Heart left ventricle (tissue), 16 donors: Measurements from ENCODE around the gene VMAC. TPM values are rescaled to one million over a fixed set of nuclear protein-coding genes. Genes with fewer than 3 reads are reported as not detected.

Source experiments
- ATAC-seq, 4 donors: fragments of 200-7000 bp; cut with Tn5 transposase; one replicate each; pipeline ENCODE4 v1.9.1; 2020 to 2022; ENCODE audit warnings: moderate library complexity in 4 of 4, mild to moderate bottlenecking in 3 of 4, moderate number of reproducible peaks in 1 of 4
- DNase-seq, 5 donors: peaks; one replicate each; pipeline ENCODE4 v3.0.0-alpha.2; 2020
- H3K27ac ChIP-seq, 12 donors: fragments of 200-600 bp; sonication (generic) in 4 of 12; one replicate each; pipeline versions ENCODE4 v1.5.0 to v1.8.0; 2016 to 2022; ENCODE audit warnings: mild to moderate bottlenecking in 2 of 12
- H3K27me3 ChIP-seq, 9 donors: fragments of 200-600 bp; sonication (generic) in 2 of 9; one replicate each; pipeline versions ENCODE4 v1.5.1 to v1.8.0; 2016 to 2022; ENCODE audit warnings: mild to moderate bottlenecking in 3 of 9
- H3K36me3 ChIP-seq, 9 donors: fragments of 200-600 bp; sonication (generic) in 2 of 9; one replicate each; pipeline versions ENCODE4 v1.5.0 to v1.8.0; 2018 to 2022; ENCODE audit warnings: mild to moderate bottlenecking in 2 of 9
- H3K4me1 ChIP-seq, 12 donors: fragments of 200-600 bp; sonication (generic) in 4 of 12; one replicate each; pipeline versions ENCODE4 v1.5.0 to v1.8.0; 2016 to 2022; ENCODE audit warnings: mild to moderate bottlenecking in 3 of 12
- H3K4me3 ChIP-seq, 12 donors: fragments of 200-600 bp; sonication (generic) in 4 of 12; one replicate each; pipeline versions ENCODE4 v1.5.0 to v1.8.0; 2017 to 2022; ENCODE audit warnings: mild to moderate bottlenecking in 9 of 12, moderate library complexity in 4 of 12
- H3K9me3 ChIP-seq, 12 donors: fragments of 200-600 bp; sonication (generic) in 4 of 12; one replicate each; pipeline versions ENCODE4 v1.5.0 to v1.8.0; 2016 to 2022; ENCODE audit warnings: mild to moderate bottlenecking in 1 of 12
- POLR2A ChIP-seq, 2 donors: fragments of 450-650 bp; IDR thresholded peaks; one replicate each; pipeline ENCODE4 v1.6.1; 2017; ENCODE audit warnings: antibody characterized with exemption in 2 of 2, mild to moderate bottlenecking in 2 of 2, moderate library complexity in 2 of 2
- WGBS, 4 donors: extraction: QIAGEN DNeasy Blood & Tissue Kit in 2 of 4; methylation state at CpG; one replicate each; pipeline versions ENCODE4 v1.1.5 to v1.1.7; 2013 to 2018; 5-methylcytosine and 5-hydroxymethylcytosine counted together
- intact Hi-C, 10 donors: fragments of 100-400 bp; cut with DNase I; formaldehyde crosslinking; loops; one replicate each; pipeline versions ENCODE4 v1.11.1 to v1.14.2; 2022
- polyA plus RNA-seq, 2 donors: library from polyadenylated mRNA; stranded (reverse); fragments of 200-250 nt; gene quantifications; one replicate each; pipeline ENCODE4 v1.2.3, GENCODE V29; 2013
- total RNA-seq, 9 donors: library from RNA; depleted of rRNA in 2 of 9; stranded (reverse); fragments of >200 nt in 2 of 9; fragmentation: NEBNext Ultra II Directional in 3 of 9; extraction: Animal tissue kit (Norgen Biotek cat#: 25700) in 3 of 9; gene quantifications; one replicate each; pipeline versions ENCODE4 v1.1.0 to v1.2.4, GENCODE V29; 2016 to 2023
- TF ChIP-seq, protein P1 (sequence below), 12 donors: fragments of 200-600 bp; sonication (generic) in 4 of 12; IDR thresholded peaks; one replicate each; pipeline versions ENCODE4 v1.5.0 to v1.8.0; 2018 to 2022; ENCODE audit warnings: antibody characterized with exemption in 12 of 12, mild to moderate bottlenecking in 5 of 12
- donor health status: ischemic (EF 13 %, LVEDD 7.1; RV severe dilation, severe dysfunction).
- donor health status: healthy with polysubstance abuse.
- donor health status: DM: no; HTN: yes; CAD: no.
- donor health status: DM: no; HTN: no; CAD: no.
- donor health status: ischemic (EF 25% LVEDD 6.9; RV normal size, moderate dysfunction).
- donor health status: ischemic (EF 25% LVEDD 5.7; RV mildly dilated, moderate dysfunction).
- donor health status: healthy.
- donor health status: DM: yes; HTN: yes; CAD: no.
- donor health status: ischemic (EF 35%, LVEDD 5.7; RV mildly dilated, moderate dysfunction).
- donor health status: nonischemic (EF 11% LVEDD 7.7; RV severe dilation, severe dysfunction).
- donor health status: DM: yes; HTN: yes; CAD: no.
- donor health status: PGD.
- donor health status: ischemic (EF 29% LVEDD 5.4; RV normal size, mild dysfunction).
- donor health status: nonischemic (EF 23%, LVEDD 6.1; RV moderate dilation, normal function).

The VMAC gene
- total and polyA plus RNA-seq, 11 donors: 1.3 to 3.9 (median 2.3) TPM

DNA sequence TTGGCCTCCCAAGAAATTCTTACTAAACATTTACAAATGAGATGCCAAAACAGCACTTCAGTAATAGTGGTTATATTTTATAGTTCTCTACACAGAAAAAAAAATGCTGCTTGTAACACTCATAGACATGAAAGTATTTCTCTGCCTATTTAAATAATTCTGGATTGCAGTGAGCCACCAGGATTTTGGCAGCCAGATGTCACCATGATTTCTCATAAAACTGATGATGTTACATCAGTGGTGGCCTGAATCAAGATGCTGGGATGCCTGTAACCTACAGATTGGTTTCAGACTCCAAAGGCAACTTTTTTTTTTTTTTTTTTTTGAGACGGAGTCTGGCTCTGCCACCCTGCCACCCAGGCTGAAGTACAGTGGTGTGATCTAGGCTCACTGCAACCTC, 6.7 kb downstream of the VMAC start:
- WGBS, 4 donors: 89 to 100% (median 92%) methylated on average over 1 of the region's 1 CpG

DNA sequence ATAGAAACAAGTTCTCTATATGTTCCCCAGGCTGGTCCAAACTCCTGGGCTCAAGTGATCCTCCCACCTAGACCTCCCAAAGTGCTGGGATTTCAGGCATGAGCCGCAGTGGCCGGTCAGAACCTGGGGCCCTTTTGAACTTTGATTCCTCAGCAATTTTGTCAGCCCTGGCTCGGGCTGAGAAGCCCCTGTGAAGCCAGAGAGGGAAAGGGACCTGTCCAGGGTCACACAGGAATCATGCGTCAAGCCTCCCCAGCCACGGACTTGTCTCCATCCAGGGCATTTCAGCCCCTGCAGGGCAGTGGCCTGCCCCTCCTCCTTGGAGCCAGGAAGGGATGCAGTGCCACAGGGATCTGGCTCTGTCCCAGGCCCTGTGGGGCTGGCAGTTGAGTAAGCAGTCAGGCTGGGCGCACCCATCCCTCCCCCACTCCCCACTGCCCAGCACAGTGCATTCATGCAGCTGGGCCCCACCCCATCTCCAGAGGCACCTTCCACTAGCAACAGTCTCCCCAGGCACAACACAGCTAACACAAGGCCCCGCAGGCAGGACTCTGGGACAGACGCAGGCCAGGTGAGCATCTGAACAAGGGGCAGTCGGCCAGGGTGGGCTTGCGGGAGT, 9.2 kb downstream of the VMAC start, which contains the start of gene CAPS:
TSS of gene CAPS (plus strand) at position 516 of the 619 bp plus-strand sequence. CDS start 153 bp downstream, outside the sequence.
- H3K4me1 ChIP-seq: peaks cover 0 to 32% (median 14%) of the 10 kb centered on the region in 12 donors
- H3K27ac ChIP-seq: peak within 1 kb of the TSS in 4 of 12 donors; percentile 29 to 60 (median 52)
- DNase-seq (peak in 3 of 5 donors; percentile 54 to 78 (median 74)), ATAC-seq (peak; percentile 56 to 79 (median 78))
- no peaks in the 10 kb centered on the region for H3K27me3 ChIP-seq
- peaks cover 0 to 65% (median 47%) of the 10 kb centered on the region in 9 donors for H3K36me3 ChIP-seq
- no peaks in the 10 kb centered on the region for H3K9me3 ChIP-seq
- intact Hi-C loops: no loop called here
- no peak within 1 kb of the TSS for H3K4me3 ChIP-seq
- TF ChIP-seq, protein P1, sequence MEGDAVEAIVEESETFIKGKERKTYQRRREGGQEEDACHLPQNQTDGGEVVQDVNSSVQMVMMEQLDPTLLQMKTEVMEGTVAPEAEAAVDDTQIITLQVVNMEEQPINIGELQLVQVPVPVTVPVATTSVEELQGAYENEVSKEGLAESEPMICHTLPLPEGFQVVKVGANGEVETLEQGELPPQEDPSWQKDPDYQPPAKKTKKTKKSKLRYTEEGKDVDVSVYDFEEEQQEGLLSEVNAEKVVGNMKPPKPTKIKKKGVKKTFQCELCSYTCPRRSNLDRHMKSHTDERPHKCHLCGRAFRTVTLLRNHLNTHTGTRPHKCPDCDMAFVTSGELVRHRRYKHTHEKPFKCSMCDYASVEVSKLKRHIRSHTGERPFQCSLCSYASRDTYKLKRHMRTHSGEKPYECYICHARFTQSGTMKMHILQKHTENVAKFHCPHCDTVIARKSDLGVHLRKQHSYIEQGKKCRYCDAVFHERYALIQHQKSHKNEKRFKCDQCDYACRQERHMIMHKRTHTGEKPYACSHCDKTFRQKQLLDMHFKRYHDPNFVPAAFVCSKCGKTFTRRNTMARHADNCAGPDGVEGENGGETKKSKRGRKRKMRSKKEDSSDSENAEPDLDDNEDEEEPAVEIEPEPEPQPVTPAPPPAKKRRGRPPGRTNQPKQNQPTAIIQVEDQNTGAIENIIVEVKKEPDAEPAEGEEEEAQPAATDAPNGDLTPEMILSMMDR (IDR thresholded peaks at IDR 0.05): no peak
- no peak for TF ChIP-seq POLR2A (IDR thresholded peaks at IDR 0.05)
- 64 to 86% (median 80%) methylated on average over 4 to 10 of the region's 10 CpGs for WGBS, 4 donors

More for the DNA sequence above, 6.7 kb downstream of the VMAC start:
- no peak overlapping the region for H3K27ac ChIP-seq
- DNase-seq (no peak), ATAC-seq (no peak)
- no peak overlapping the region for H3K4me3 ChIP-seq
- H3K4me1 ChIP-seq: peaks cover 0 to 27% (median 12%) of the 10 kb centered on the region in 12 donors
- H3K9me3 ChIP-seq: no peaks in the 10 kb centered on the region
- no peaks in the 10 kb centered on the region for H3K27me3 ChIP-seq
- peaks cover 0 to 43% (median 26%) of the 10 kb centered on the region in 9 donors for H3K36me3 ChIP-seq
- TF ChIP-seq, protein P1 (IDR thresholded peaks at IDR 0.05): no peak
- no peak for TF ChIP-seq POLR2A (IDR thresholded peaks at IDR 0.05)
- intact Hi-C loops: no loop called here

DNA sequence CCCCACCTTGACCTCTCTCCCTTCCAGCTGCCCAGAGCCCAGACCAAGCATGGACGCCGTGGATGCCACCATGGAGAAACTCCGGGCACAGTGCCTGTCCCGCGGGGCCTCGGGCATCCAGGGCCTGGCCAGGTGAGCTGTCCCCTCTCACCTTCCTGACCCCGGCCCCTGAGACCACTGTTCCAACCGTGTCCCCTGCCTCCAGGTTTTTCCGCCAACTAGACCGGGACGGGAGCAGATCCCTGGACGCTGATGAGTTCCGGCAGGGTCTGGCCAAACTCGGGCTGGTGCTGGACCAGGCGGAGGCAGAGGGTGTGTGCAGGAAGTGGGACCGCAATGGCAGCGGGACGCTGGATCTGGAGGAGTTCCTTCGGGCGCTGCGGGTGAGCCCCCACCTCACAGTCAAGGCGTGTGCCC, 9.7 kb downstream of the VMAC start:
- Histone ChIP-seq H3K4me3 (no peak overlapping the region), H3K4me1 (peaks cover 0 to 32% (median 14%) of the 10 kb centered on the region in 12 donors), H3K27ac (peak overlapping the region in 3 of 12 donors; percentile 19 to 59 (median 29)), H3K9me3 (no peaks in the 10 kb centered on the region), H3K27me3 (no peaks in the 10 kb centered on the region), H3K36me3 (peaks cover 0 to 65% (median 47%) of the 10 kb centered on the region in 9 donors)
- ATAC-seq (peak in 2 of 4 donors; percentile 4 to 7), DNase-seq (no peak)
- 74 to 88% (median 80%) methylated on average over 17 to 22 of the region's 22 CpGs for WGBS, 4 donors
- TF ChIP-seq, protein P1 (IDR thresholded peaks at IDR 0.05): no peak
- no peak for TF ChIP-seq POLR2A (IDR thresholded peaks at IDR 0.05)
- intact Hi-C loops: no loop called here

DNA sequence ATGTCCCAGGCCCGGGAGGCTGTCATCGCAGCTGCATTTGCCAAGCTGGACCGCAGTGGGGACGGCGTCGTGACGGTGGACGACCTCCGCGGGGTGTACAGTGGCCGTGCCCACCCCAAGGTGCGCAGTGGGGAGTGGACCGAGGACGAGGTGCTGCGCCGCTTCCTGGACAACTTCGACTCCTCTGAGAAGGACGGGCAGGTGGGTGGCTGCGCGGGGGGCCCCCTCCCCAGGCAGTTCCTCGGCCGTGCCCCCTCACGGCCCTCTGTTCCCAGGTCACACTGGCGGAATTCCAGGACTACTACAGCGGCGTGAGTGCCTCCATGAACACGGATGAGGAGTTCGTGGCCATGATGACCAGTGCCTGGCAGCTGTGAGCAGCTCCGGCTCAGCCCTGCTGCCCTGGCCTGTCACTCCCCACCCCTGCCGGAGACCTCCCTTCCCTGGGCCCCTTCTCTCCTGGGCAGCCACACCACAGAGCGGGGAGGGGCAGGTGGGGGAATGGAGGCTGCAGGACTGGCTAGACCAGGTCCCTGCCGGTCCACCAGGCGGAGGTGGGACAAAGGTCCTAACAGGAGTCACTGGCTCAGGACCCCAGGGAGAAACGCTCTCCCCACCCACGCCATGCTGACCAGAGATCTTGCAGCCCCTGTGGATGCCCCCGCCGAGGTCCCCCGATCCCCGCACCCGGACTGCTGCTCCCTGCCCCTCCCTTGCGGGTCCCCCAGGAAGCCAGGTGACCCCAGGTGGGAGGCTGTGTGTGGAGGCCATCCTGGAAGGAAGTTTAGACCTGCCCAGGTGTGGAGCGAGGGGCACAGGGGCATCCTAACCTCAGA, 10.5 kb downstream of the VMAC start:
- intact Hi-C loops: no loop called here
- ATAC-seq (peak in 3 of 4 donors; percentile 27 to 66 (median 32)), DNase-seq (no peak)
- H3K4me3 ChIP-seq: no peak overlapping the region
- H3K36me3 ChIP-seq: peaks cover 0 to 65% (median 47%) of the 10 kb centered on the region in 9 donors
- H3K4me1 ChIP-seq: peaks cover 0 to 32% (median 14%) of the 10 kb centered on the region in 12 donors
- no peaks in the 10 kb centered on the region for H3K27me3 ChIP-seq
- TF ChIP-seq, protein P1 (IDR thresholded peaks at IDR 0.05): no peak
- no peak for TF ChIP-seq POLR2A (IDR thresholded peaks at IDR 0.05)
- WGBS, 4 donors: 73 to 85% (median 77%) methylated on average over 29 to 42 of the region's 42 CpGs
- no peaks in the 10 kb centered on the region for H3K9me3 ChIP-seq
- peak overlapping the region in 6 of 12 donors; percentile 31 to 60 (median 46) for H3K27ac ChIP-seq
